Panc1 (cell line): ENCODE measurements around the gene CABP4. TPM values are rescaled to one million over a fixed set of nuclear protein-coding genes. Genes with fewer than 3 reads are reported as not detected.

ENCODE experiments used
- ATAC-seq: fragments of 200-7000 bp; cut with Tn5 transposase; 2 replicates; pipeline ENCODE4 v1.9.1; 2020; ENCODE audit warnings: mild to moderate bottlenecking, moderate library complexity
- Bru-seq: library from RNA; stranded (reverse); fragments of 400-500 nt; gene quantifications from one replicate; lab custom pipeline; 2021; lab: Mats Ljungman, UMichigan
- BruChase-seq, 2 experiments: library from RNA; stranded (reverse); fragments of 400-500 nt; gene quantifications; one replicate each; lab custom pipeline; 2021; lab: Mats Ljungman, UMichigan
- BruUV-seq: library from RNA; stranded (reverse); fragments of 400-500 nt; replicated peaks from 2 replicates; lab custom pipeline; 2021; lab: Mats Ljungman, UMichigan
- CTCF ChIA-PET: fragments of 300-600 bp; sonication (Branson Sonifier 250); formaldehyde crosslinking; loops from one replicate; lab custom pipeline; 2022; ENCODE audit warnings: antibody characterized with exemption; lab: Charles Lee
- POLR2A ChIA-PET: fragments of 300-600 bp; sonication (Branson Sonifier 250); formaldehyde crosslinking; loops from one replicate; lab custom pipeline; 2022; ENCODE audit warnings: antibody characterized with exemption; lab: Charles Lee
- DNase-seq: peaks from one replicate; pipeline ENCODE4 v3.0.0-alpha.2; 2010; ENCODE audit warnings: low read depth, low spot score
- H3K27ac ChIP-seq: 2 replicates; pipeline ENCODE4 v1.5.1; 2011; ENCODE audit warnings: mild to moderate bottlenecking, low read length, inconsistent platforms
- H3K27me3 ChIP-seq: fragments of 200-500 bp; sonication (Bioruptor generic); 2 replicates; pipeline ENCODE4 v1.6.0; 2014; ENCODE audit warnings: low read length, inconsistent platforms; ENCODE audit not compliant: control insufficient read depth, insufficient read depth
- H3K36me3 ChIP-seq: fragments of 200-500 bp; sonication (Bioruptor generic); 2 replicates; pipeline ENCODE4 v1.5.1; 2014; ENCODE audit warnings: inconsistent platforms, mild to moderate bottlenecking, low read length, moderate library complexity; ENCODE audit not compliant: control insufficient read depth, insufficient read depth
- H3K4me1 ChIP-seq: 2 replicates; pipeline ENCODE4 v1.5.1; 2011; ENCODE audit warnings: inconsistent platforms, mild to moderate bottlenecking, low read length, moderate library complexity; ENCODE audit not compliant: control insufficient read depth, insufficient read depth
- H3K4me3 ChIP-seq, 2 experiments: 2 replicates each; pipeline ENCODE4 v1.5.1; 2011 to 2012; ENCODE audit warnings: low read depth in 2 of 2, low read length in 2 of 2, mild to moderate bottlenecking in 2 of 2, inconsistent platforms in 1 of 2, moderate library complexity in 1 of 2
- H3K9me3 ChIP-seq: fragments of 200-500 bp; sonication (Bioruptor generic); 2 replicates; pipeline ENCODE4 v1.5.1; 2014; ENCODE audit warnings: low read depth, mild to moderate bottlenecking, inconsistent platforms, low read length, moderate library complexity; ENCODE audit not compliant: control insufficient read depth, insufficient read depth
- POLR2AphosphoS5 ChIP-seq: IDR thresholded peaks from 2 replicates; pipeline ENCODE4 v1.6.1; 2012; ENCODE audit warnings: mild to moderate bottlenecking, low read depth, low read length, moderate library complexity
- REST ChIP-seq, 2 experiments: IDR thresholded peaks; 2 replicates each; pipeline ENCODE4 v1.6.1; 2011 to 2012; ENCODE audit warnings: low read depth in 2 of 2, control low read depth in 1 of 2, low read length in 1 of 2, mild to moderate bottlenecking in 1 of 2, moderate library complexity in 1 of 2; ENCODE audit not compliant: insufficient read depth in 1 of 2
- SIN3A ChIP-seq: IDR thresholded peaks from 2 replicates; pipeline ENCODE4 v1.6.1; 2012; ENCODE audit warnings: low read depth, mild to moderate bottlenecking, low read length, moderate library complexity, borderline replicate concordance; ENCODE audit not compliant: insufficient read depth
- TCF7L2 ChIP-seq: IDR thresholded peaks from 2 replicates; pipeline ENCODE4 v1.6.1; 2011; ENCODE audit warnings: mild to moderate bottlenecking, low read depth, low read length, inconsistent platforms
- in situ Hi-C: cut with HindIII; loops from 2 replicates; pipeline ENCODE4 v1.10.0; 2016; ENCODE audit warnings: low sequenced_read_pairs, low pct_unique_long_range_greater_than_20kb
- intact Hi-C: fragments of 100-400 bp; cut with micrococcal nuclease; formaldehyde crosslinking; loops from one replicate; pipeline ENCODE4 v1.10.0; 2022; ENCODE audit not compliant: unreplicated experiment
- long read RNA-seq: library from polyadenylated mRNA; unstranded; transcript quantifications from one replicate; pipeline ENCODE4 v2.0.0, GENCODE V29; 2021; ENCODE audit not compliant: unreplicated experiment
- polyA plus RNA-seq: library from polyadenylated mRNA; unstranded; fragments of >200 nt; gene quantifications from one replicate; pipeline ENCODE4 v1.2.1, GENCODE V29; 2012; ENCODE audit warnings: missing spikeins; ENCODE audit not compliant: insufficient read length
- total RNA-seq: library from RNA; stranded (reverse); gene quantifications from one replicate; pipeline ENCODE4 v1.2.1, GENCODE V29; 2021; ENCODE audit not compliant: unreplicated experiment
- TF ChIP-seq, protein P1 (sequence below): fragments of 450-650 bp; IDR thresholded peaks from 2 replicates; pipeline ENCODE4 v1.5.1; 2017; ENCODE audit warnings: mild to moderate bottlenecking

Gene CABP4
- not detected for total RNA-seq
- polyA plus RNA-seq = 0.70 TPM
- Bru-seq, nascent RNA = percentile 11 among the genes with signal in this experiment
- BruChase-seq, experiment 1, labeled RNA remaining after a 2-hour chase = percentile 12 among the genes with signal in this experiment
- BruChase-seq, experiment 2, labeled RNA remaining after a 6-hour chase = percentile 17 among the genes with signal in this experiment
- long read RNA-seq = 0 reads

DNA sequence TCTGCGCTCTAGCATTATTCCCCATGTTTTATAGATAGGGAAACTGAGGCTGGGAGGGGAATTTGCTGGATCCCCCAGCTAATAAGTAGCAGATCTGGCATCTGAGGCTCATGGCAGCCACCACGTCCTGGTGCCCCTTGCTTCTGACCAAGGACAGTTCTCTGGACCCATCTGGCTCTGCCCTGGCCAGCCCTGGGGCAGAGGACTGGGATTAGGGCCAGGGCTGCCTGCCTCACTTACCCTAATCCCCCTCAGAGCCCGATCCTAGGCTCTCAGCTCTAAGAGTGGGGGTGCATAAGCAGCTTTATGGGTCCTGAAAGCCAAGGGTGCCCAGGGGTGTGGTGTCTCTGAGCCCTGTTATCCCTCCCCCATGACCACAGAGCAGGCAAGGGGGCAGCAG is at the start of gene CABP4:
Gene CABP4, plus strand, starts transcription at position 301 of the 400 bp plus-strand sequence. Its CDS starts 70 bp downstream, at position 371.
- intact Hi-C loops = no loop called here
- no peak within 1 kb of the TSS for H3K4me3 ChIP-seq
- no peak for TF ChIP-seq REST (IDR thresholded peaks at IDR 0.05; ENCODE audit: insufficient read depth in 1 of 2, low read depth in 2 of 2, low read length in 1 of 2)
- no peak for TF ChIP-seq POLR2AphosphoS5
- no peak for TF ChIP-seq TCF7L2
- TF ChIP-seq SIN3A = no peak
- ATAC-seq (no peak), DNase-seq (no peak)
- ChIA-PET CTCF (interaction anchor here (0.6 kb wide), 1 partner anchor 68 kb away, joined by 4 read pairs; no protein-coding TSS in a partner anchor), POLR2A (no interaction called here)
- H3K27me3 ChIP-seq = no peaks in the 10 kb centered on the region
- no peaks in the 10 kb centered on the region for H3K36me3 ChIP-seq
- BruUV-seq = no TSS peak
- no peaks in the 10 kb centered on the region for H3K4me1 ChIP-seq
- no peak within 1 kb of the TSS for H3K27ac ChIP-seq
- no peaks in the 10 kb centered on the region for H3K9me3 ChIP-seq
- in situ Hi-C loops = no loop called here

DNA sequence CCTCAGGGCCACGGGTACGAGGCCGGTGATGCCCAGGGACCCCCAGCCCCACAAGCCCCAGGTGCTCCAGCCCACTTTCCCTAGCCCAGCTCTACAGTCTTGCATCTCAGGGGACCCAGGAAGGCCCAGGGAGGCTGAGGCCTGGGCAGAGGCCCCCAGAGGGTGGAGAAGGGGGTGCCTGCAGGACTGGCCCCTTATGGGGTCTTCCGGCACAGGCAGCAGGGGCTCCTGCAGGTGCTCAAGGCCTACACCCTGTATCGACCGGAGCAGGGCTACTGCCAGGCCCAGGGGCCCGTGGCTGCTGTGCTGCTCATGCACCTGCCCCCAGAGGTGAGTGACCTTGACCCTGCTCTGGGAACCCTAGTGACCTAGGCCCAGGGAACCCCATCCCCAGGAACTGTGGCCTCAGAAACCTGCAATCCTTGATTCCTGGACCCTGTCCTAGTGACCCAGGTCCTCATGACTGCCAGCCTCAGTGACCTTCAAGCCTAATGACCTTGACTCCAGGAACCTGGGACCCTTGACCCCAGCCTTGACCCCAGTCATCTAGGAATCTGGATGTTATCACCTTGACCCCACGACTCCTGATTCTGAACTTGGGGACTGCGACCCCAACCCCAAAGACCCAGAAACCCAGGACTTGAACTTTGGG is 49.3 kb upstream of the CABP4 start:
- TF ChIP-seq TCF7L2 (no peak), POLR2AphosphoS5 (no peak), REST (IDR thresholded peaks at IDR 0.05; ENCODE audit: insufficient read depth in 1 of 2, low read depth in 2 of 2, low read length in 1 of 2) (no peak), SIN3A (no peak)
- TF ChIP-seq, protein P1, sequence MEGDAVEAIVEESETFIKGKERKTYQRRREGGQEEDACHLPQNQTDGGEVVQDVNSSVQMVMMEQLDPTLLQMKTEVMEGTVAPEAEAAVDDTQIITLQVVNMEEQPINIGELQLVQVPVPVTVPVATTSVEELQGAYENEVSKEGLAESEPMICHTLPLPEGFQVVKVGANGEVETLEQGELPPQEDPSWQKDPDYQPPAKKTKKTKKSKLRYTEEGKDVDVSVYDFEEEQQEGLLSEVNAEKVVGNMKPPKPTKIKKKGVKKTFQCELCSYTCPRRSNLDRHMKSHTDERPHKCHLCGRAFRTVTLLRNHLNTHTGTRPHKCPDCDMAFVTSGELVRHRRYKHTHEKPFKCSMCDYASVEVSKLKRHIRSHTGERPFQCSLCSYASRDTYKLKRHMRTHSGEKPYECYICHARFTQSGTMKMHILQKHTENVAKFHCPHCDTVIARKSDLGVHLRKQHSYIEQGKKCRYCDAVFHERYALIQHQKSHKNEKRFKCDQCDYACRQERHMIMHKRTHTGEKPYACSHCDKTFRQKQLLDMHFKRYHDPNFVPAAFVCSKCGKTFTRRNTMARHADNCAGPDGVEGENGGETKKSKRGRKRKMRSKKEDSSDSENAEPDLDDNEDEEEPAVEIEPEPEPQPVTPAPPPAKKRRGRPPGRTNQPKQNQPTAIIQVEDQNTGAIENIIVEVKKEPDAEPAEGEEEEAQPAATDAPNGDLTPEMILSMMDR = no peak
- H3K9me3 ChIP-seq = no peaks in the 10 kb centered on the region
- peaks cover 9% of the 10 kb centered on the region for H3K4me1 ChIP-seq
- DNase-seq (no peak), ATAC-seq (no peak)
- no TSS peak for BruUV-seq
- POLR2A ChIA-PET = no interaction called here
- H3K4me3 ChIP-seq = no peak overlapping the region
- in situ Hi-C loops (no loop called here), intact Hi-C loops (no loop called here)
- no peak overlapping the region for H3K27ac ChIP-seq
- CTCF ChIA-PET = interaction anchor here (0.5 kb wide), 1 partner anchor 237 kb away, joined by 5 read pairs; no protein-coding TSS in a partner anchor
- no peaks in the 10 kb centered on the region for H3K27me3 ChIP-seq
- no peaks in the 10 kb centered on the region; the same call in 1 of the 2 replicates for H3K36me3 ChIP-seq
